Upper lobe of left lung (tissue), 6 donors: Measurements from ENCODE around the gene CTDSPL2. TPM values are rescaled to one million over a fixed set of nuclear protein-coding genes. Genes with fewer than 3 reads are reported as not detected.
A peak's percentile ranks its signal among the peaks of the same experiment; 100 is the strongest.

Experiments
- ATAC-seq, 2 donors: fragments of 200-7000 bp; cut with Tn5 transposase; one replicate each; pipeline ENCODE4 v1.9.1; 2022; ENCODE audit warnings: mild to moderate bottlenecking in 2 of 2, moderate library complexity in 2 of 2; ENCODE audit not compliant: low FRiP score in 2 of 2
- DNase-seq, 2 donors: peaks; one replicate each; pipeline ENCODE4 v3.0.0-alpha.2; 2019 to 2020
- H3K27ac ChIP-seq, 4 donors: fragments of 200-600 bp; sonication (generic); one replicate each; pipeline ENCODE4 v1.5.1; 2016 to 2019
- H3K27me3 ChIP-seq, 4 donors: fragments of 200-600 bp; sonication (generic); one replicate each; pipeline ENCODE4 v1.5.1; 2017 to 2019
- H3K36me3 ChIP-seq, 4 donors: fragments of 200-600 bp; sonication (generic); one replicate each; pipeline ENCODE4 v1.5.1; 2016 to 2019
- H3K4me1 ChIP-seq, 4 donors: fragments of 200-600 bp; sonication (generic); one replicate each; pipeline ENCODE4 v1.5.1; 2018 to 2019
- H3K4me3 ChIP-seq, 4 donors: fragments of 200-600 bp; sonication (generic); one replicate each; pipeline ENCODE4 v1.5.1; 2017 to 2019; ENCODE audit warnings: mild to moderate bottlenecking in 2 of 4, moderate library complexity in 1 of 4
- H3K9me3 ChIP-seq, 4 donors: fragments of 200-600 bp; sonication (generic); one replicate each; pipeline ENCODE4 v1.5.1; 2018 to 2019
- CTCF ChIP-seq, 6 experiments: fragments of 450-650 bp in 4 of 6; fragments of 200-600 bp in 2 of 6; sonication (generic) in 2 of 6; IDR thresholded peaks; one replicate each; pipeline ENCODE4 v1.5.1; 2016 to 2019; ENCODE audit warnings: antibody characterized with exemption in 6 of 6
- EP300 ChIP-seq, 4 donors: sonication (generic); formaldehyde crosslinking; IDR thresholded peaks; one replicate each; pipeline ENCODE4 v1.5.1; 2017; ENCODE audit warnings: antibody characterized with exemption in 4 of 4, control low read depth in 2 of 4
- POLR2A ChIP-seq, 4 donors: fragments of 450-650 bp; IDR thresholded peaks; one replicate each; pipeline ENCODE4 v1.5.1; 2016 to 2017; ENCODE audit warnings: antibody characterized with exemption in 4 of 4, mild to moderate bottlenecking in 2 of 4
- POLR2AphosphoS5 ChIP-seq, 2 donors: sonication (generic); formaldehyde crosslinking; IDR thresholded peaks; one replicate each; pipeline ENCODE4 v1.5.1; 2017; ENCODE audit warnings: antibody characterized with exemption in 2 of 2
- WGBS, 2 donors: methylation state at CpG; one replicate each; pipeline ENCODE4 v1.1.5; 2017 to 2018; 5-methylcytosine and 5-hydroxymethylcytosine counted together
- total RNA-seq, 6 donors: library from RNA; depleted of rRNA in 4 of 6; stranded (reverse); fragments of >200 nt in 4 of 6; gene quantifications; one replicate each; pipeline versions ENCODE4 v1.1.0 to v1.2.1, GENCODE V29; 2016 to 2021
- donor health status: DM: no; HTN: no; CAD: no; lungs with moderate emphysema.
- donor health status: DM: no; HTN: yes; CAD: no; lungs with severe emphysema.

The CTDSPL2 gene
- total RNA-seq, 6 donors from 2014 or later: 20.6 to 60.8 (median 32.8) TPM

- Histone ChIP-seq H3K4me3 (no peak overlapping the region), H3K9me3 (no peaks in the 10 kb centered on the region), H3K36me3 (no peaks in the 10 kb centered on the region), H3K27ac (no peak overlapping the region), H3K4me1 (no peaks in the 10 kb centered on the region), H3K27me3 (no peaks in the 10 kb centered on the region)
- DNase-seq (no peak), ATAC-seq (no peak)
- 96 to 97% methylated on average over 1 of the region's 1 CpG for WGBS, 2 donors
- TF ChIP-seq POLR2AphosphoS5 (IDR thresholded peaks at IDR 0.05) (no peak), CTCF (IDR thresholded peaks at IDR 0.05) (no peak), POLR2A (IDR thresholded peaks at IDR 0.05) (no peak), EP300 (IDR thresholded peaks at IDR 0.05) (no peak)
Measured at GRCh38 chr15:44394562-44394961, 32.9 kb upstream of the CTDSPL2 start.

- H3K36me3 ChIP-seq: peaks cover 0 to 4% (median 0%) of the 10 kb centered on the region in 4 donors
- H3K27ac ChIP-seq: no peak overlapping the region
- H3K4me1 ChIP-seq: no peaks in the 10 kb centered on the region
- ATAC-seq (no peak), DNase-seq (no peak)
- 56 to 81% methylated on average over 1 of the region's 1 CpG for WGBS, 2 donors
- H3K4me3 ChIP-seq: no peak overlapping the region
- no peaks in the 10 kb centered on the region for H3K9me3 ChIP-seq
- no peaks in the 10 kb centered on the region for H3K27me3 ChIP-seq
- no peak for TF ChIP-seq CTCF (IDR thresholded peaks at IDR 0.05)
- TF ChIP-seq POLR2A (IDR thresholded peaks at IDR 0.05): no peak
- TF ChIP-seq EP300 (IDR thresholded peaks at IDR 0.05): no peak
- TF ChIP-seq POLR2AphosphoS5 (IDR thresholded peaks at IDR 0.05): no peak
Measured at GRCh38 chr15:44397869-44398268, 29.6 kb upstream of the CTDSPL2 start.

GRCh38 chr15:44414001-44414400, 13.4 kb upstream of the CTDSPL2 start:
- Histone ChIP-seq H3K27me3 (no peaks in the 10 kb centered on the region), H3K36me3 (no peaks in the 10 kb centered on the region), H3K9me3 (no peaks in the 10 kb centered on the region), H3K4me3 (no peak overlapping the region), H3K27ac (no peak overlapping the region), H3K4me1 (no peaks in the 10 kb centered on the region)
- DNase-seq: no peak
- ATAC-seq: no peak
- no peak for TF ChIP-seq POLR2A (IDR thresholded peaks at IDR 0.05)
- no peak for TF ChIP-seq CTCF (IDR thresholded peaks at IDR 0.05)
- TF ChIP-seq EP300 (IDR thresholded peaks at IDR 0.05): no peak
- TF ChIP-seq POLR2AphosphoS5 (IDR thresholded peaks at IDR 0.05): no peak
- 88 to 96% methylated on average over 3 of the region's 3 CpGs for WGBS, 2 donors

- Histone ChIP-seq H3K36me3 (peaks cover 0 to 4% (median 0%) of the 10 kb centered on the region in 4 donors), H3K27ac (peak overlapping the region; percentile 91 to 96 (median 94)), H3K4me1 (peaks cover 18 to 41% (median 28%) of the 10 kb centered on the region in 4 donors), H3K9me3 (no peaks in the 10 kb centered on the region), H3K4me3 (peak overlapping the region; percentile 72 to 86 (median 77)), H3K27me3 (no peaks in the 10 kb centered on the region)
- DNase-seq: peak in 1 of 2 donors; percentile 60
- 1% methylated on average over 27 of the region's 27 CpGs for WGBS, 2 donors
- TF ChIP-seq CTCF (IDR thresholded peaks at IDR 0.05) (peak in 2 of 6 experiments; percentile 23 to 35), POLR2A (IDR thresholded peaks at IDR 0.05) (no peak)
- ATAC-seq: peak; percentile 67 to 71
Measured at GRCh38 chr15:44427756-44428724, 611 bp downstream of the CTDSPL2 start.
